HepG2 (cell line): ENCODE measurements around the gene LOXL4. TPM values are rescaled to one million over a fixed set of nuclear protein-coding genes. Genes with fewer than 3 reads are reported as not detected.

Experiments used
- ATRX ChIP-seq: sonication (generic); formaldehyde crosslinking; IDR thresholded peaks from 2 replicates; pipeline ENCODE4 v1.4.0; 2020; ENCODE audit warnings: missing genetic modification reagents, borderline replicate concordance
- GABPA ChIP-seq, 2 experiments: IDR thresholded peaks; 2 replicates each; pipeline ENCODE4 v1.6.1; 2011 to 2016; ENCODE audit warnings: low read depth in 2 of 2, low read length in 1 of 2, missing biosample characterization in 1 of 2, missing genetic modification characterization in 1 of 2
- KDM2A ChIP-seq: sonication (generic); formaldehyde crosslinking; IDR thresholded peaks from 2 replicates; pipeline ENCODE4 v1.4.0; 2020; ENCODE audit warnings: low read depth, missing genetic modification reagents, borderline replicate concordance
- MTERF4 ChIP-seq: sonication (generic); formaldehyde crosslinking; IDR thresholded peaks from 2 replicates; pipeline ENCODE4 v1.8.0; 2023; ENCODE audit warnings: mild to moderate bottlenecking, missing genetic modification reagents
- NBN ChIP-seq: fragments of 450-650 bp; conservative IDR thresholded peaks from 2 replicates; pipeline ENCODE4 v1.6.1; 2017
- TAF1 ChIP-seq: sonication (generic); formaldehyde crosslinking; IDR thresholded peaks from 2 replicates; pipeline ENCODE4 v1.4.0; 2020; ENCODE audit warnings: missing genetic modification reagents
- ZNF224 ChIP-seq: sonication (generic); formaldehyde crosslinking; IDR thresholded peaks from 2 replicates; pipeline ENCODE4 v1.5.0; 2020; ENCODE audit warnings: mild to moderate bottlenecking, missing genetic modification reagents
- ZNF446 ChIP-seq: sonication (generic); formaldehyde crosslinking; IDR thresholded peaks from 2 replicates; pipeline ENCODE4 v1.5.0; 2020; ENCODE audit warnings: mild to moderate bottlenecking, missing genetic modification reagents
- ZNF703 ChIP-seq: sonication (generic); formaldehyde crosslinking; IDR thresholded peaks from 2 replicates; pipeline ENCODE4 v1.5.1; 2020; ENCODE audit warnings: missing genetic modification reagents, mild to moderate bottlenecking, moderate library complexity, borderline replicate concordance
- ZNF790 ChIP-seq: sonication (generic); formaldehyde crosslinking; IDR thresholded peaks from 2 replicates; pipeline ENCODE4 v1.8.0; 2022; ENCODE audit warnings: missing genetic modification reagents, mild to moderate bottlenecking, borderline replicate concordance
- polyA plus RNA-seq, 8 experiments: library from polyadenylated mRNA; depleted of rRNA in 3 of 8; stranded (reverse) in 7 of 8; unstranded in 1 of 8; fragments of >200 nt; fragmentation: Illumina TruSeq in 4 of 8; extraction: Trizol in 4 of 8; gene quantifications; 2 replicates each; pipeline versions ENCODE4 v1.2.1 to v1.2.3, GENCODE V29; 2011 to 2016; ENCODE audit warnings: low read depth in 4 of 8, missing spikeins in 1 of 8, mixed read lengths in 1 of 8; ENCODE audit not compliant: insufficient read depth in 1 of 8
- total RNA-seq, 5 experiments: library from RNA; depleted of rRNA; stranded (reverse); fragments of >200 nt; fragmentation: Illumina TruSeq; extraction: Trizol; gene quantifications; 2 replicates each; pipeline ENCODE4 v1.2.3, GENCODE V29; 2016; ENCODE audit warnings: low read depth in 1 of 5
- TF ChIP-seq, protein P1 (sequence below): sonication (generic); formaldehyde crosslinking; IDR thresholded peaks from 2 replicates; pipeline ENCODE4 v1.9.0; 2021; ENCODE audit warnings: missing genetic modification reagents, borderline replicate concordance

LOXL4 gene
- total and polyA plus RNA-seq, 2 of the 13 experiments (the other 11 are each of a cell fraction or from before 2014, with no cell fraction given): 8.8 to 21.1 TPM

- no peak for TF ChIP-seq MTERF4 (CRISPR knock-in tag)
- no peak for TF ChIP-seq GABPA (IDR thresholded peaks at IDR 0.05; ENCODE audit: low read depth, low read length)
- no peak for TF ChIP-seq GABPA (CRISPR knock-in tag; IDR thresholded peaks at IDR 0.05; ENCODE audit: low read depth)
- TF ChIP-seq KDM2A (CRISPR knock-in tag): no peak
- TF ChIP-seq ZNF790 (CRISPR knock-in tag): no peak
- TF ChIP-seq TAF1: no peak
- TF ChIP-seq ZNF446: no peak
- TF ChIP-seq, protein P1, sequence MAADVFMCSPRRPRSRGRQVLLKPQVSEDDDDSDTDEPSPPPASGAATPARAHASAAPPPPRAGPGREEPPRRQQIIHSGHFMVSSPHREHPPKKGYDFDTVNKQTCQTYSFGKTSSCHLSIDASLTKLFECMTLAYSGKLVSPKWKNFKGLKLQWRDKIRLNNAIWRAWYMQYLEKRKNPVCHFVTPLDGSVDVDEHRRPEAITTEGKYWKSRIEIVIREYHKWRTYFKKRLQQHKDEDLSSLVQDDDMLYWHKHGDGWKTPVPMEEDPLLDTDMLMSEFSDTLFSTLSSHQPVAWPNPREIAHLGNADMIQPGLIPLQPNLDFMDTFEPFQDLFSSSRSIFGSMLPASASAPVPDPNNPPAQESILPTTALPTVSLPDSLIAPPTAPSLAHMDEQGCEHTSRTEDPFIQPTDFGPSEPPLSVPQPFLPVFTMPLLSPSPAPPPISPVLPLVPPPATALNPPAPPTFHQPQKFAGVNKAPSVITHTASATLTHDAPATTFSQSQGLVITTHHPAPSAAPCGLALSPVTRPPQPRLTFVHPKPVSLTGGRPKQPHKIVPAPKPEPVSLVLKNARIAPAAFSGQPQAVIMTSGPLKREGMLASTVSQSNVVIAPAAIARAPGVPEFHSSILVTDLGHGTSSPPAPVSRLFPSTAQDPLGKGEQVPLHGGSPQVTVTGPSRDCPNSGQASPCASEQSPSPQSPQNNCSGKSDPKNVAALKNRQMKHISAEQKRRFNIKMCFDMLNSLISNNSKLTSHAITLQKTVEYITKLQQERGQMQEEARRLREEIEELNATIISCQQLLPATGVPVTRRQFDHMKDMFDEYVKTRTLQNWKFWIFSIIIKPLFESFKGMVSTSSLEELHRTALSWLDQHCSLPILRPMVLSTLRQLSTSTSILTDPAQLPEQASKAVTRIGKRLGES (CRISPR knock-in tag): no peak
- no peak for TF ChIP-seq ATRX (CRISPR knock-in tag)
- TF ChIP-seq NBN: no peak
- no peak for TF ChIP-seq ZNF703 (CRISPR knock-in tag)
- no peak for TF ChIP-seq ZNF224 (CRISPR knock-in tag)
- TF ChIP-seq, all 625 proteins: peak for 0
These were observed 20.8 kb downstream of the LOXL4 start (continued) for GRCh38 chr10:98246911-98247805.
